GM12878 (cell line): ENCODE results near the gene STX16. TPM values are rescaled to one million over a fixed set of nuclear protein-coding genes. Genes with fewer than 3 reads are reported as not detected.

Experiments used
- BRCA1 ChIP-seq: IDR thresholded peaks from 2 replicates; pipeline ENCODE4 v1.6.1; 2011; ENCODE audit warnings: low read depth, low read length, improper control_type of control experiment
- RB1 ChIP-seq: fragments of 450-650 bp; formaldehyde crosslinking; IDR thresholded peaks from 2 replicates; pipeline ENCODE4 v1.6.1; 2017; ENCODE audit warnings: mild to moderate bottlenecking, borderline replicate concordance
- polyA plus RNA-seq, 11 experiments: library from polyadenylated mRNA; depleted of rRNA in 4 of 11; unstranded in 6 of 11; stranded (reverse) in 5 of 11; fragments of >200 nt; fragmentation: Nextera tagmentation in 4 of 11; fragmentation: Illumina TruSeq in 1 of 11; extraction: Ambion mirVana in 4 of 11; extraction: Trizol in 1 of 11; gene quantifications; 1 replicate in 1 of 11; 2 replicates in 10 of 11; pipeline versions ENCODE4 v1.2.1 to v1.2.3, GENCODE V29; 2011 to 2016; ENCODE audit warnings: inconsistent platforms in 2 of 11, missing spikeins in 2 of 11, low read depth in 1 of 11
- total RNA-seq, 4 experiments: library from RNA; depleted of rRNA in 3 of 4; stranded (reverse); fragments of >200 nt in 3 of 4; fragmentation: Illumina TruSeq in 1 of 4; extraction: Trizol in 1 of 4; gene quantifications; 2 replicates each; pipeline versions ENCODE4 v1.2.1 to v1.2.3, GENCODE V29; 2013 to 2021
- TF ChIP-seq, protein P1 (sequence below): fragments of 450-650 bp; IDR thresholded peaks from 2 replicates; pipeline ENCODE4 v1.6.1; 2017; ENCODE audit warnings: mild to moderate bottlenecking, moderate library complexity
- TF ChIP-seq, protein P2 (sequence below): IDR thresholded peaks from 2 replicates; pipeline ENCODE4 v1.6.1; 2011; ENCODE audit warnings: low read depth, low read length, improper control_type of control experiment, borderline replicate concordance
- TF ChIP-seq, protein P3 (sequence below): fragments of 450-650 bp; IDR thresholded peaks from 2 replicates; pipeline ENCODE4 v1.6.1; 2017; ENCODE audit warnings: low read depth, mild to moderate bottlenecking, moderate library complexity
- TF ChIP-seq, protein P4 (sequence below): IDR thresholded peaks from 2 replicates; pipeline ENCODE4 v1.6.1; 2011; ENCODE audit warnings: mild to moderate bottlenecking, low read depth, low read length, moderate library complexity; ENCODE audit not compliant: insufficient replicate concordance

Gene STX16
- total and polyA plus RNA-seq, 10 of the 15 experiments (the other 5 are each of a cell fraction or from before 2014, with no cell fraction given): 6.3 to 68.4 (median 35.8) TPM

DNA sequence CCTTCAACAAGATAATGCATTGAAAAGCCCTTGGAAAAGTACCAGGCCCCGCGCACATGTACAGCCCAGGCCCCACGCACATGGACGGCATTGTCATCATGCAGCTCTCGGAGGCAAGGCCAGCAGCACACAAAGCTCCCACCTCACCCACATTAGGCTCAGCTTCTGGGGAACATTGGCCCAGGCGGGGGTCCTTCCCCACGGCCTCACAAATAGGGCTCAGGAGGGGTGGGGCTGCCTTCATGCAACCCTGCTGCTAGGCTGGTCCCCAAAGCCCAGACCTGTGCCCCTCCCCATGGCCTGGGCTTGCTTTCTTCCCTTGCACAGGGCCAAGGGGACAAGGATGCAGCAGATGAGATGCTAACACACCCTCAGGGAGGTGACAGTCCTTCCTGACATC is 68.2 kb downstream of the STX16 start (continued):
- TF ChIP-seq, protein P1, sequence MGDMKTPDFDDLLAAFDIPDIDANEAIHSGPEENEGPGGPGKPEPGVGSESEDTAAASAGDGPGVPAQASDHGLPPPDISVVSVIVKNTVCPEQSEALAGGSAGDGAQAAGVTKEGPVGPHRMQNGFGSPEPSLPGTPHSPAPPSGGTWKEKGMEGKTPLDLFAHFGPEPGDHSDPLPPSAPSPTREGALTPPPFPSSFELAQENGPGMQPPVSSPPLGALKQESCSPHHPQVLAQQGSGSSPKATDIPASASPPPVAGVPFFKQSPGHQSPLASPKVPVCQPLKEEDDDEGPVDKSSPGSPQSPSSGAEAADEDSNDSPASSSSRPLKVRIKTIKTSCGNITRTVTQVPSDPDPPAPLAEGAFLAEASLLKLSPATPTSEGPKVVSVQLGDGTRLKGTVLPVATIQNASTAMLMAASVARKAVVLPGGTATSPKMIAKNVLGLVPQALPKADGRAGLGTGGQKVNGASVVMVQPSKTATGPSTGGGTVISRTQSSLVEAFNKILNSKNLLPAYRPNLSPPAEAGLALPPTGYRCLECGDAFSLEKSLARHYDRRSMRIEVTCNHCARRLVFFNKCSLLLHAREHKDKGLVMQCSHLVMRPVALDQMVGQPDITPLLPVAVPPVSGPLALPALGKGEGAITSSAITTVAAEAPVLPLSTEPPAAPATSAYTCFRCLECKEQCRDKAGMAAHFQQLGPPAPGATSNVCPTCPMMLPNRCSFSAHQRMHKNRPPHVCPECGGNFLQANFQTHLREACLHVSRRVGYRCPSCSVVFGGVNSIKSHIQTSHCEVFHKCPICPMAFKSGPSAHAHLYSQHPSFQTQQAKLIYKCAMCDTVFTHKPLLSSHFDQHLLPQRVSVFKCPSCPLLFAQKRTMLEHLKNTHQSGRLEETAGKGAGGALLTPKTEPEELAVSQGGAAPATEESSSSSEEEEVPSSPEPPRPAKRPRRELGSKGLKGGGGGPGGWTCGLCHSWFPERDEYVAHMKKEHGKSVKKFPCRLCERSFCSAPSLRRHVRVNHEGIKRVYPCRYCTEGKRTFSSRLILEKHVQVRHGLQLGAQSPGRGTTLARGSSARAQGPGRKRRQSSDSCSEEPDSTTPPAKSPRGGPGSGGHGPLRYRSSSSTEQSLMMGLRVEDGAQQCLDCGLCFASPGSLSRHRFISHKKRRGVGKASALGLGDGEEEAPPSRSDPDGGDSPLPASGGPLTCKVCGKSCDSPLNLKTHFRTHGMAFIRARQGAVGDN: no peak
- TF ChIP-seq, protein P2, sequence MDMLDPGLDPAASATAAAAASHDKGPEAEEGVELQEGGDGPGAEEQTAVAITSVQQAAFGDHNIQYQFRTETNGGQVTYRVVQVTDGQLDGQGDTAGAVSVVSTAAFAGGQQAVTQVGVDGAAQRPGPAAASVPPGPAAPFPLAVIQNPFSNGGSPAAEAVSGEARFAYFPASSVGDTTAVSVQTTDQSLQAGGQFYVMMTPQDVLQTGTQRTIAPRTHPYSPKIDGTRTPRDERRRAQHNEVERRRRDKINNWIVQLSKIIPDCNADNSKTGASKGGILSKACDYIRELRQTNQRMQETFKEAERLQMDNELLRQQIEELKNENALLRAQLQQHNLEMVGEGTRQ: no peak
- TF ChIP-seq, protein P3, sequence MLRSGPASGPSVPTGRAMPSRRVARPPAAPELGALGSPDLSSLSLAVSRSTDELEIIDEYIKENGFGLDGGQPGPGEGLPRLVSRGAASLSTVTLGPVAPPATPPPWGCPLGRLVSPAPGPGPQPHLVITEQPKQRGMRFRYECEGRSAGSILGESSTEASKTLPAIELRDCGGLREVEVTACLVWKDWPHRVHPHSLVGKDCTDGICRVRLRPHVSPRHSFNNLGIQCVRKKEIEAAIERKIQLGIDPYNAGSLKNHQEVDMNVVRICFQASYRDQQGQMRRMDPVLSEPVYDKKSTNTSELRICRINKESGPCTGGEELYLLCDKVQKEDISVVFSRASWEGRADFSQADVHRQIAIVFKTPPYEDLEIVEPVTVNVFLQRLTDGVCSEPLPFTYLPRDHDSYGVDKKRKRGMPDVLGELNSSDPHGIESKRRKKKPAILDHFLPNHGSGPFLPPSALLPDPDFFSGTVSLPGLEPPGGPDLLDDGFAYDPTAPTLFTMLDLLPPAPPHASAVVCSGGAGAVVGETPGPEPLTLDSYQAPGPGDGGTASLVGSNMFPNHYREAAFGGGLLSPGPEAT: no peak
- TF ChIP-seq BRCA1: no peak
- TF ChIP-seq, protein P4, sequence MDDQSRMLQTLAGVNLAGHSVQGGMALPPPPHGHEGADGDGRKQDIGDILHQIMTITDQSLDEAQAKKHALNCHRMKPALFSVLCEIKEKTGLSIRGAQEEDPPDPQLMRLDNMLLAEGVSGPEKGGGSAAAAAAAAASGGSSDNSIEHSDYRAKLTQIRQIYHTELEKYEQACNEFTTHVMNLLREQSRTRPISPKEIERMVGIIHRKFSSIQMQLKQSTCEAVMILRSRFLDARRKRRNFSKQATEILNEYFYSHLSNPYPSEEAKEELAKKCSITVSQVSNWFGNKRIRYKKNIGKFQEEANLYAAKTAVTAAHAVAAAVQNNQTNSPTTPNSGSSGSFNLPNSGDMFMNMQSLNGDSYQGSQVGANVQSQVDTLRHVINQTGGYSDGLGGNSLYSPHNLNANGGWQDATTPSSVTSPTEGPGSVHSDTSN: no peak
- TF ChIP-seq RB1: no peak
- TF ChIP-seq, all 136 proteins: peak for 0
